ENCODE measurements around the gene PPM1G.

PPM1G gene

DNA sequence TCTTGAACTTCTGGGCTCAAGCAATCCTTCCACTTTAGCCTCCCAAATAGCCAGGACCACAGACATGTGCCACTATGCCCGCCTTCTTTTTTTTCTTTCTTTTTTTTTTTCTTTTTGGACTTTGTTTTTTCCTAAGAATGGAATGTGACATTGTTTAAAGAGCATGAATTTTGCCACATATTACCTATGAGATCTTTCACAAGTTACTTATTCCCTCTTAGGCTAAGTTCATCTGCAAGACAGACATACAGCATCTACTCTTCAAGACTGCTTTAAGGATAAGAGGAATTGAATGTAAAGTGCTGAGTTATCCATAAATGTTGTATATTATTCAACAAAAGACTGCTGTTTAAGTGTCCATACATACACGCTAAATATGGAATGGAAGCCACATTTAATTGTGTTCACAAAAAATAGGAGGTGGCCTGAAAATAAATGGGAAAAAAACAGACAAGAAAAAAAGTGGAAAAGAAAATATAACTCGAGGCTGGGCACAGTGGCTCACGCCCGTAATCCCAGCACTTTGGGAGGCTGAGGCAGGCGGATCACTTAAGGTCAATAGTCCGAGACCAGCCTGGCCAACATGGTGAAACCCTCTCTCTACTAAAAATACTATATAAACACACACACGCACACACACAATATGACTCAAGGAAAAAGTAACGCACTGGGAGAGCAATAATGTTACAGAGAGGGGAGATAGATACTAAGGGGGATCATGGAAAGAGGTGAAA lies 3.2 kb upstream of the PPM1G start:
- no peak for DNase-seq

GRCh38 chr2:27408601-27409320 lies 630 bp downstream of the PPM1G start:
- no peak for DNase-seq

DNA sequence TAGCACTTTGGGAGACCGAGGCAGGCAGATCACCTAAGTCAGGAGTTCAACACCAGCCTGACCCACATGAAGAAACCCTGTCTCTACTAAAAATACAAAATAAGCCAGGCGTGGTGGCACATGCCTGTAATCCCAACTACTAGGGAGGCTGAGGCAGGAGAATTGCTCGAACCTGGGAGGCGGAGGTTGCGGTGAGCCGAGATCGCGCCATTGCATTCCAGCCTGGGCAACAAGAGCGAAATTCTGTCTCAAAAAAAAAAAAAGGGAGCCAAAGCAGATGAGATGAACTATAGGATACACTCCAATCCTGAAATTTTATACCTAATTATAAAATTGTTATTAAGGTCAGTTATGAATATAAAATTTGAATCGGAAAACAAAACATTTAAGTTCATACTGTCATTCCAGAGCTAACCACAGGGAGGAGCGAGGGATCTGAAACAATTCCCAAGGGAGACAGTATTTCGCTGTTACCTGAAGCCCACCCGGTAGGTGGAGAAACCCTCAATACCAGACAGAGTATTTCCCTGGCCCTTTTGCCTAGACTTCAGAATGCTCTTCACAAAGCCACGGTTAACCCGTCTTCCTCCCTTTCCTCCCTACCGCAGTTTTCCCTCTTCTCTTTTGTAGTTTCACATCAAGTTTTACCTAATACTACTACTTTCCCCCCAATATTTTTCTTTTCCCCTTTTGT lies 1.4 kb downstream of the PPM1G start:
- no peak for DNase-seq

DNA sequence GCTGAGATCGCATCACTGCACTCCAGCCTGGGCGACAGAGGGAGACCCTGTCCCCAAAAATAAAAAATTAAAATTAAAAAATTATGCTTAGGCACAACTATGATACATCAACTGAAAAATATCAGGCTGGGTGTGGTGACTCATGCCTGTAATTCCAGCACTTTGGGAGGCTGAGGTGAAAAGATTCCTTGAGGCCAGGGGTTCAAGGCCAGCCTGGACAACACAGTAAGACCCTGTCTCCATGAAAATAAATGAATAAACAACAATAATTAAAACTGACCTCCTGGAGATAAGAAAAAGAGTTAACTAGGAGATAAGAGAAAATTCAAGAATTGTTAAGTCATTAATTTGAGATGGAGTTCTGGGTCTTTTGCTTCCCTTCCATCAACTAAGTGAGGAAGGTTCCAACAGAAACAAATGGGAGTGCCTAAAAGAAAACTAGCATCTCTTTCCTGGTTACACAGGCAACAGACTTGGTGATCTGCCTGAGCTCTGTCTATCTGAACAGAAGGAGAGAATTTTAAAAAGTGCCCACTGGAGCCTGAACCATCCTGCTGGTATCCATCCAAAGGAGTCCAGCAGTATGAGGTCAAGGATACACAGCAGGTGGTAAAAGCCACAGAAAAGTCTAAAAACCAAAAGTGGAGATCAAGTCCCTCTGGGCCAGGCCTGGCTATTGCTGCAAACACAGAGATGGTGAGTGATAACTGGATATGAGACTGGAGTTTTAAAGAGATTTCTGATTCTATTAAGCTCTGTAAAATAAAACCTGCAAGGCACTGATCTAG lies 8.8 kb downstream of the PPM1G start:
- no peak for DNase-seq

DNA sequence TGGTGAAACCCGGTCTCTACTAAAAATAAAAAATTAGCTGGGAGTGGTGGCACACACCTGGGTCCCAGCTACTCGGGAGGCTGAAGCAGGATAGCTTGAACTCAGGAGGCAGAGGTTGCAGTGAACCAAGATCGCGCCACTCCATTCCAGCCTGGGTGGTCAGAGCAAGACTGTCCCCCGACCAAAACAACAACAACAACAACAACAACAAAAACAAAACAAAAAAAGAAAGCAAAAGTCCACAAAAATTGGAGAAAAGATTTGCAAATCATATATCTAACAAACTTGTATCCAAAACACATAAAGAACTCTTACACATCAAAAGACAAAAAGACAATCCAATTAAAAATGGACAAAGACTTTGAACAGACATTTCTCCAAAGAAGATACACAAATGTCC lies 10.4 kb downstream of the PPM1G start:
- no peak for DNase-seq

- no peak for DNase-seq
Measured at GRCh38 chr2:27393225-27393624, 16.2 kb downstream of the PPM1G start.

DNA sequence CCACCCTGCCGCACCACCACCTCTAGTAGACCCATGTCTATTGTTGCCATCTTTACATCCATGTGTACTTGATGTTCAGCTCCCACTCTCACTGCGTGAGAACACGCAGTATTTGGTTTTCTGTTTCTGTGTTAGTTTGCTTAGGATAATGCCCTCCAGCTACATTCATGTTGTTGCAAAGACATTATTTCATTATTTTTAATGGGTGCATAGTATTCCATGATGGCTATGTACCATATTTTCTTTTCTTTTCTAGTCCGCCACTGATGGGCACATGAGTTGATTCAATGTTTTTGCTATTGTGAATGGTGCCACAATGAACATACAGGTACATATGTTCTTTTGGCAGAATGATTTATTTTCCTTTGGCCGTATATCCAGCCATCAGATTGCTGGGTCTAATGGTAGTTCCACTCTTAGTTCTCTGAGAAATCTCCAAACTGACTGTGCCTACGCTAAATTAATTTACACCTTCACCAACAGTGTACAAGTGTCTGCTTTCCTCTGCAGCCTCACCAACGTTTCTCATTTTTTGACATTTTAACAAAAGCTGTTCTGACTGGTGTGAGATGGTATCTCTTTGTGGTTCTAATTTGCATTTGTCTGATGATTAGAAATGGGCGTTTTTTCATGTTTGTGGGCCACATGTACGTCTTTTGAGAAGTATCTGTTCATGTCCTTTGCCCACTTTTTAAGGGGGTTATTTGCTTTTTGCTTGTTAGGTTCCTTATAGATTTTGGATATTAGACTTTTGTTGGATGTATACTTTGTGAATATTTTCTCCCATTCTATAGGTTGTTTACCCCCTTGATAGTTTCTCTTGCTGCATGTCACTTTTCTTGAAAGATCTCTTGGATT lies 18.3 kb downstream of the PPM1G start:
- no peak for DNase-seq

DNA sequence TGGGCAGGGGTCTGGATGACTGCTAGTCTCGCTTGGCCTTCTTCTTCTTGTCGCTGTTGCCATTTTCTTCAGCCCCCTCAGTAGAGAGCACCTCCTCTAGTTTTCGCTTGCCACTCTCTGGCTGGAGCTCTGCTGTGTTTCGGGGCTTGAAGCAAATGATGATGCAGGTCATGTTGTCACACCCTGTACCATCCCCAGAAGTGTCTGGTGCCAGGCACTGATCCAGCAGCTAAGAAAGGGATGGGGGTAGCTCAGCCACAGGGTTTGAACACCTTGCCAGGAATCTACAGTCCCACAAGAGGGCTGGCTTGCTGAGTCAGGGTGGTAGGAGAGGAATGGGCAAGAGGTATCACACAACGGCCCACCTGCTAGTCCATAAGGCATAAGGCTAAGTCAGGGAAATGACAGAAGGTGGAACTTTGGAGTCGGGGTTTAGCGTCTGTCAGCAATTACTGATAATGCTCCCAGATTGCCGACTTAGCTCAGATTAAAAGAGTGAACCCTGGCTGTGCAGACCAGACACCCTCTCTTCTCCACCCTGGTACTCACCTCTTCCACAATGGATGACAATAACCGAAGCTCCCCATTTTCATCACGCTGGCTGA lies 27.7 kb downstream of the PPM1G start:
- DNase-seq = no peak

- peak; percentile 89 for DNase-seq
Measured at GRCh38 chr2:27380626-27381545, 28.5 kb downstream of the PPM1G start, which contains the start of gene ZNF513. Gene ZNF513, minus strand, starts transcription at chr2:27380734. Its CDS starts 208 bp downstream, at chr2:27380526.

DNA sequence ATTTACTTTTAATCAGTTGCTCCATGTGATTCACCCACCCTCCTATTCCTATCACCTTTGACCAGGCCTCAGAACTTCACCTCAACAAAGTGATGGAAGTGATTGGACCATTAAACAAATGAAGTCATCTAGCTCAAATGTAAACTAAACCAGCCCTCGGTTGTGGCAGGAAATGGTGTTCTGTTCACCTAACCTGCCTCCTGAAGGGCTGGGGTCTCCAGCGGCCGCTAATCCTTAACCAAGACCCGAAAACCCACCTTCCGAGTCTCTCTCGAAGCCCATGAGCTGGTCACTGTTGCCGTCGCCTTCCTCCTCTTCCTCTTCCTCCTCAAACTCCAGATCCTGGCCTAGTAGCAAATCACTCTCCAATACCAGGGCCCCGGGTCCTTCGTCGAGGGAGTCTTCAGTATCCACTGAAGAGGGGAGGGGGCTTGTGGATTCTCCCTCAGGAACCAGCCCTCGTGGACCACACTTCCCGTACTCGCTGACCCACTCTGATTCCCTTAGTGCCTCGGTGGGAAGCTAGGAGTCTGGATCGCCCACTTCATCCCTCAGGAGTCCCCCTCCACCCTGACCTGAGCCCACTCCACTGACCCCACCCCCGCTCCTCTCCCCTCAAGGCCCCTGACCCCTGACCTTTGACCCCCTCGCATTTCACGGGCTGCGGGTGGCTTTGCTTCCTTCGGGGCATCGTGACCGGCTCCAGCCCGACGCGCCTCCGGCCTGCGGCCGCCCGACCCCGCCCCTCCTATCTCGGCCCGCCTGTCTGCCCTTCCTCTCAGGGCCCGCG lies 29.4 kb downstream of the PPM1G start:
- DNase-seq = no peak

- no peak for DNase-seq
Measured at GRCh38 chr2:27379383-27379835, 30.0 kb downstream of the PPM1G start.

DNA sequence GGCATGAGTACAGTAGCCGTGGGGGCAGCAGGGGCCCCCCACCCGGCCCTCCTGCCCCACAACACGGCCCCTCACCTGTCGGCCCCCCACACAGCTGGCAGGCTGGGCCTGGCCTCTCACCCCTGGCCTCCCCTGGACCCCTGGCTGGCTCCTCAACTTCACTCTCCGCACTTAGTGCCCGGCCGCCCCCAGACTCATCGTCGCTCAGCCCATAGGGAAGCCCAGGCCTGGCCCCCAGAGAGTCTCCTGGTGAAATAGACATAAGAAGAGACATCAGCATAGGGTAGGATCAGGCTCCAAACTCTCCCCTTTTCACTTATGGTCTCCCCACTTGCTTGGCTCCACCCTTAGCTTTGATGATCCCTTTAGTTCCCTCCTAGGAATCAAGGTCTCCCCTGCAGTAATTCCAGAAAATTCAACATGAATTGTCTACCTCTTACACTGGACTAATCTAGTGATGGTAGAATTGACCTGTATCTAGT lies 30.5 kb downstream of the PPM1G start:
- no peak for DNase-seq

GRCh38 chr2:27378096-27378808 lies 31.1 kb downstream of the PPM1G start:
- no peak for DNase-seq

DNA sequence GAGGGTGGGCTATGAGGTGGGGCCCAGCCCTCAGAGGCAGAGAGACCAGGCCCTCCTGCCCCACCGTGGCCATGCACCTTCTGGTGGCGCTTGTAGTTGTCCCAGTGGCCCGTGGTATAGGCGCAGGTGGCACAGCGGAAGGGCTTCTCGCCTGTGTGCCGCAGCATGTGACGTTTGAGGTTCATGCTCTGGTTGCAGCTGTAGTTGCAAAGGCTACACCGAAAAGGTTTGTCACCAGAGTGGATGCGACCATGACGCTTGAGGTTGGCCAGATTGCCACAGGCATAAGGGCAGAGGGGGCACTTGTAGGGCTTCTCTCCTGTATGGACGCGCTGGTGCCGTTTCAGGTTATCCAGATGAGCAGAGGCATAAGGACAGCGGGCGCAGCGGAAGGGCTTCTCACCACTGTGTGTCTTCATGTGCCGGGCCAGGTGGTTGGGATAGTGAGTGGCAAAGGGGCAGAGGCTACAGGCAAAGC lies 31.7 kb downstream of the PPM1G start:
- DNase-seq = no peak

GRCh38 chr2:27376866-27377617 lies 32.3 kb downstream of the PPM1G start:
- DNase-seq = no peak

DNA sequence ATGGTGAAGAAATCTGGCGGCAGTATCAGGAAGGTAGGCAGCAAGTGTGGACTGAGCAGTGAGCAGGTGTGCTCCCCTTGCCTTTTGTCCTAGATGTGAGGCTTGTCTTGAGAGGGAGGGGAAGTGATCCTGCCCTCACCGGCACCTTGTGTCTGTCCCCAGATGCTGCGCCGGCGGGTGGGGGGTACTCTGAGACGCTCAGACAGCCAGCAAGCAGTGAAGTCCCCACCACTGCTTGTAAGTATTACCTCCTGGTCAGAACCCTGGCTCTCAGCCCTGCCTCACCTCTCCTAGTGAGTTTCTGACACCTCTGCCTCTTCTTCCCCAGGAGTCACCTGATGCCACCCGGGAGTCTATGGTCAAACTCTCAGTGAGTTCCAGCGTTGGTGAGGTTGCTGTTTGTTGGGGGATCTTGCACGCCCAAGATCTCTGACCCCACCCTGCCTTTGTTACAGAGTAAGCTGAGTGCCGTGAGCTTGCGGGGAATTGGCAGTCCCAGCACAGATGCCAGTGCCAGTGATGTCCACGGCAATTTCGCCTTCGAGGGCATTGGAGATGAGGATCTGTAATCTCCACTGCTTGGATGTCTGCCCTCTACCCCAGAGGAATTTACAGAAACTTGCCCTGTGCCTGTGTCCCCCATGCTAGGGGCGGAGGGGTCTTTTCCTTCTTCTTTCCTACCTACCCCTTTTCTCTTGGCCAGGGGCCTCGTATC lies 33.1 kb downstream of the PPM1G start:
- no peak for DNase-seq

DNA sequence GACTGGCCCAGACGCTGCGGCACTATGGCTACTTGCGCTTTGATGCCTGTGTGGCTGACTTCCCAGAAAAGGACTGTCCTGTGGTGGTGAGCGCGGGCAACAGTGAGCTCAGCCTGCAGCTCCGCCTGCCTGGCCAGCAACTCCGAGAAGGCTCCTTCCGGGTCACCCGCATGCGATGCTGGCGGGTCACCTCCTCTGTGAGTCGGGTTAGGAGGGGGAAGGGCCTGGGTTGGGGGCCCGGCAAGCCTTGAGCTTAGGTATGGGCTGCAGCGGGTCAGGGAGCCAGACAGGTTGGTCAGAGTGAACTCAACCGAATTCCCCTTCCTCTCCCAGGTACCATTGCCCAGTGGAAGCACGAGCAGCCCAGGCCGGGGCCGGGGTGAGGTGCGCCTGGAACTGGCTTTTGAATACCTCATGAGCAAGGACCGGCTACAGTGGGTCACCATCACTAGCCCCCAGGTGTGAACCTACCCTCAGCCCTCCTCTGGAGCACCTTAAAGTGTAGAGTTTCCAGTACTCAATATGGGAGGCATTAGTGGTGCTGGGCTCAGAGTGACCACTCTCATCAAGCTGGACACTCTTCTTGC lies 33.8 kb downstream of the PPM1G start:
- DNase-seq = no peak

Data from GDM1 (cell line).